ES-I3 (cell line): ENCODE results near the gene RTN4RL2.

Experiments
- H3K36me3 ChIP-seq: 2 replicates; pipeline ENCODE4 v1.6.1; 2013; ENCODE audit warnings: mild to moderate bottlenecking, low read length, control low read depth, moderate library complexity; ENCODE audit not compliant: insufficient read depth
- H3K4me1 ChIP-seq: 2 replicates; pipeline ENCODE4 v1.6.1; 2013; ENCODE audit warnings: mild to moderate bottlenecking, control low read depth, low read length; ENCODE audit not compliant: insufficient read depth
- H3K9ac ChIP-seq: 2 replicates; pipeline ENCODE4 v1.6.1; 2013; ENCODE audit warnings: low read depth, mild to moderate bottlenecking, low read length, moderate library complexity
- H3K9me3 ChIP-seq: 2 replicates; pipeline ENCODE4 v1.6.1; 2013; ENCODE audit warnings: mild to moderate bottlenecking, low read length, moderate library complexity; ENCODE audit not compliant: control insufficient read depth, insufficient read depth

Gene RTN4RL2

GRCh38 chr11:57487021-57487778 is 26.9 kb downstream of the RTN4RL2 start:
- Histone ChIP-seq H3K4me1 (peaks cover 2% of the 10 kb centered on the region; the same call in 1 of the 2 replicates), H3K9me3 (no peaks in the 10 kb centered on the region), H3K9ac (no peak overlapping the region), H3K36me3 (peaks cover 3% of the 10 kb centered on the region; the same call in 1 of the 2 replicates)

GRCh38 chr11:57487920-57488659 is 27.8 kb downstream of the RTN4RL2 start:
- Histone ChIP-seq H3K4me1 (peaks cover 2% of the 10 kb centered on the region; the same call in 1 of the 2 replicates), H3K9ac (no peak overlapping the region), H3K9me3 (no peaks in the 10 kb centered on the region), H3K36me3 (peaks cover 3% of the 10 kb centered on the region; the same call in 1 of the 2 replicates)

GRCh38 chr11:57490456-57491248 is 30.3 kb downstream of the RTN4RL2 start:
- peaks cover 11% of the 10 kb centered on the region for H3K4me1 ChIP-seq
- no peaks in the 10 kb centered on the region for H3K9me3 ChIP-seq
- peaks cover 3% of the 10 kb centered on the region; the same call in 1 of the 2 replicates for H3K36me3 ChIP-seq
- no peak overlapping the region for H3K9ac ChIP-seq

GRCh38 chr11:57491371-57492061 is 31.2 kb downstream of the RTN4RL2 start:
- no peak overlapping the region for H3K9ac ChIP-seq
- no peaks in the 10 kb centered on the region for H3K9me3 ChIP-seq
- peaks cover 11% of the 10 kb centered on the region for H3K4me1 ChIP-seq
- peaks cover 3% of the 10 kb centered on the region; the same call in 1 of the 2 replicates for H3K36me3 ChIP-seq

GRCh38 chr11:57493507-57494503 is 33.5 kb downstream of the RTN4RL2 start:
- Histone ChIP-seq H3K4me1 (peaks cover 11% of the 10 kb centered on the region), H3K9ac (no peak overlapping the region; the same call in 1 of the 2 replicates), H3K36me3 (peaks cover 3% of the 10 kb centered on the region; the same call in 1 of the 2 replicates), H3K9me3 (no peaks in the 10 kb centered on the region)

GRCh38 chr11:57496109-57496820 is 35.9 kb downstream of the RTN4RL2 start:
- H3K9ac ChIP-seq = no peak overlapping the region
- peaks cover 18% of the 10 kb centered on the region for H3K4me1 ChIP-seq
- H3K9me3 ChIP-seq = no peaks in the 10 kb centered on the region
- no peaks in the 10 kb centered on the region for H3K36me3 ChIP-seq

GRCh38 chr11:57497303-57498247 is 37.2 kb downstream of the RTN4RL2 start:
- Histone ChIP-seq H3K36me3 (no peaks in the 10 kb centered on the region), H3K9ac (no peak overlapping the region), H3K4me1 (peaks cover 21% of the 10 kb centered on the region)

GRCh38 chr11:57498540-57498939 is 38.2 kb downstream of the RTN4RL2 start:
- peaks cover 21% of the 10 kb centered on the region for H3K4me1 ChIP-seq
- no peaks in the 10 kb centered on the region for H3K36me3 ChIP-seq
- H3K9me3 ChIP-seq = no peaks in the 10 kb centered on the region
- H3K9ac ChIP-seq = no peak overlapping the region

More at GRCh38 chr11:57497303-57498247, 37.2 kb downstream of the RTN4RL2 start:
- H3K9me3 ChIP-seq = no peaks in the 10 kb centered on the region

- peak overlapping the region; percentile 36; the same call in 1 of the 2 replicates for H3K9ac ChIP-seq
- no peaks in the 10 kb centered on the region for H3K36me3 ChIP-seq
- H3K4me1 ChIP-seq = peaks cover 13% of the 10 kb centered on the region
- H3K9me3 ChIP-seq = no peaks in the 10 kb centered on the region
Measured at GRCh38 chr11:57499413-57499982, 39.2 kb downstream of the RTN4RL2 start.

GRCh38 chr11:57499983-57500461 is 39.7 kb downstream of the RTN4RL2 start:
- Histone ChIP-seq H3K9me3 (no peaks in the 10 kb centered on the region), H3K36me3 (no peaks in the 10 kb centered on the region), H3K4me1 (peaks cover 13% of the 10 kb centered on the region), H3K9ac (peak overlapping the region; percentile 11; the same call in 1 of the 2 replicates)

- Histone ChIP-seq H3K9ac (no peak overlapping the region), H3K36me3 (no peaks in the 10 kb centered on the region), H3K9me3 (no peaks in the 10 kb centered on the region), H3K4me1 (peaks cover 13% of the 10 kb centered on the region)
Measured at GRCh38 chr11:57500515-57500914, 40.2 kb downstream of the RTN4RL2 start.
